K562 (cell line): Measurements from ENCODE around the gene SLC12A9. TPM values are rescaled to one million over a fixed set of nuclear protein-coding genes. Genes with fewer than 3 reads are reported as not detected.

Experiments used
- ATAC-seq: fragments of 200-7000 bp; cut with Tn5 transposase; 3 replicates; pipeline ENCODE4 v1.9.1; 2020; ENCODE audit warnings: moderate library complexity
- BruUV-seq: library from RNA; stranded (reverse); fragments of 400-500 nt; replicated peaks from 2 replicates; lab custom pipeline; 2021; lab: Mats Ljungman, UMichigan
- CTCF ChIA-PET: fragments of 300-600 bp; formaldehyde crosslinking; extraction: SDS; loops from one replicate; lab custom pipeline; 2021; ENCODE audit warnings: low intra/inter-chr PET ratio; lab: Yijun Ruan, JAX
- POLR2A ChIA-PET: fragments of 300-600, 350-650 bp; sonication (Branson Sonifier 250); formaldehyde crosslinking; extraction: SDS; loops from one replicate; lab custom pipeline; 2021; ENCODE audit warnings: antibody characterized with exemption, inconsistent platforms; lab: Yijun Ruan, JAX
- DNase-seq, 4 experiments: peaks; one replicate each; pipeline versions ENCODE4 v3.0.0 to v3.0.0-alpha.2; 2011 to 2018; ENCODE audit warnings: low spot score in 3 of 4, mixed read lengths in 3 of 4; ENCODE audit errors: extremely low read depth in 1 of 4
- FAIRE-seq: peaks from 2 replicates; lab custom pipeline; 2011; peaks lifted over from hg19 to GRCh38; lab: Jason Lieb, UNC
- H2AFZ ChIP-seq: 2 replicates; pipeline ENCODE4 v1.6.0; 2011; ENCODE audit warnings: low read depth, low read length, control low read depth, inconsistent platforms
- H3K27ac ChIP-seq: fragments of 200-600 bp; 3 replicates; pipeline ENCODE4 v1.8.0; 2011; ENCODE audit warnings: low read depth, mild to moderate bottlenecking, control low read depth, inconsistent platforms, low read length, moderate library complexity, mixed read lengths; ENCODE audit errors: extremely low read depth
- H3K27me3 ChIP-seq, 2 experiments: fragments of 300-600 bp in 1 of 2; 2 replicates in 1 of 2; 3 replicates in 1 of 2; pipeline versions ENCODE4 v1.6.0 to v1.8.0; 2011; ENCODE audit warnings: inconsistent platforms in 2 of 2, low read length in 2 of 2, mild to moderate bottlenecking in 1 of 2, mixed read lengths in 1 of 2, moderate library complexity in 1 of 2; ENCODE audit not compliant: control insufficient read depth in 2 of 2, insufficient read depth in 2 of 2
- H3K36me3 ChIP-seq: fragments of 300-600 bp; 3 replicates; pipeline ENCODE4 v1.8.0; 2011; ENCODE audit warnings: mild to moderate bottlenecking, low read length, inconsistent platforms; ENCODE audit not compliant: control insufficient read depth, insufficient read depth
- H3K4me1 ChIP-seq, 2 experiments: fragments of 200-600 bp in 1 of 2; replicated peaks in 1 of 2; 2 replicates in 1 of 2; 3 replicates in 1 of 2; pipeline versions ENCODE4 v1.5.1 to v1.8.0; 2011; ENCODE audit warnings: inconsistent platforms in 2 of 2, low read length in 2 of 2, mild to moderate bottlenecking in 1 of 2, mixed read lengths in 1 of 2, moderate library complexity in 1 of 2; ENCODE audit not compliant: control insufficient read depth in 2 of 2, insufficient read depth in 2 of 2
- H3K4me2 ChIP-seq: 2 replicates; pipeline ENCODE4 v1.6.1; 2011; ENCODE audit warnings: low read length, control low read depth, inconsistent platforms, mixed read lengths; ENCODE audit not compliant: insufficient read depth
- H3K4me3 ChIP-seq: fragments of 200-600 bp; sonication (generic), shearing (Covaris generic); 2 replicates; pipeline ENCODE4 v1.5.1; 2016; ENCODE audit warnings: control low read depth, inconsistent platforms
- H3K79me2 ChIP-seq: fragments of 200-600 bp; 3 replicates; pipeline ENCODE4 v1.8.0; 2011; ENCODE audit warnings: low read length, inconsistent platforms; ENCODE audit not compliant: control insufficient read depth, insufficient read depth
- H3K9ac ChIP-seq, 2 experiments: 2 replicates each; pipeline versions ENCODE4 v1.6.0 to v1.6.1; 2011; ENCODE audit warnings: low read depth in 2 of 2, low read length in 2 of 2, control low read depth in 1 of 2, inconsistent platforms in 1 of 2, mild to moderate bottlenecking in 1 of 2, mixed read lengths in 1 of 2; ENCODE audit not compliant: insufficient read depth in 1 of 2
- H3K9me1 ChIP-seq: one replicate; pipeline ENCODE4 v1.6.0; 2011; ENCODE audit warnings: inconsistent platforms, mild to moderate bottlenecking, low read length, moderate library complexity; ENCODE audit not compliant: control insufficient read depth, insufficient read depth
- H3K9me3 ChIP-seq: replicated peaks from 2 replicates; pipeline ENCODE4 v1.5.1; 2011; ENCODE audit warnings: low read depth, low read length, inconsistent platforms; ENCODE audit not compliant: control insufficient read depth, insufficient read depth
- H4K20me1 ChIP-seq: replicated peaks from 2 replicates; pipeline ENCODE4 v1.6.1; 2011; ENCODE audit warnings: low read length, inconsistent platforms, mixed read lengths; ENCODE audit not compliant: control insufficient read depth, insufficient read depth
- EGR1 ChIP-seq: fragments of 450-650 bp; conservative IDR thresholded peaks from 2 replicates; pipeline ENCODE4 v1.6.1; 2017; ENCODE audit warnings: mild to moderate bottlenecking
- MLLT1 ChIP-seq, 2 experiments: fragments of 450-650 bp; IDR thresholded peaks; 2 replicates each; pipeline ENCODE4 v1.6.1; 2016
- PCBP2 ChIP-seq: fragments of 200-400 bp; formaldehyde crosslinking; IDR thresholded peaks from 2 replicates; pipeline ENCODE4 v1.6.1; 2018; ENCODE audit warnings: low read length, low read depth, mild to moderate bottlenecking, moderate library complexity; ENCODE audit not compliant: poor library complexity, severe bottlenecking
- POLR2G ChIP-seq: fragments of 200-400 bp; formaldehyde crosslinking; IDR thresholded peaks from 2 replicates; pipeline ENCODE4 v1.6.1; 2017; ENCODE audit warnings: low read depth, mild to moderate bottlenecking, antibody characterized with exemption, low read length, moderate library complexity
- RBFOX2 ChIP-seq: fragments of 200-400 bp; formaldehyde crosslinking; IDR thresholded peaks from 2 replicates; pipeline ENCODE4 v1.6.1; 2017; ENCODE audit warnings: low read depth, mild to moderate bottlenecking, low read length, moderate library complexity
- TGIF2 ChIP-seq: sonication (generic); formaldehyde crosslinking; IDR thresholded peaks from 2 replicates; pipeline ENCODE4 v1.8.1; 2022; ENCODE audit warnings: mild to moderate bottlenecking, missing genetic modification reagents, moderate library complexity
- ZNF197 ChIP-seq: fragments of 200-800 bp; sonication (Bioruptor generic); IDR thresholded peaks from 2 replicates; pipeline ENCODE4 v1.6.1; 2016; ENCODE audit warnings: low read depth, missing genetic modification characterization, missing compliant biosample characterization
- ZNF445 ChIP-seq: fragments of 250-450 bp; sonication (Bioruptor Pico); IDR thresholded peaks from 2 replicates; pipeline ENCODE4 v1.4.0; 2020; ENCODE audit warnings: low read depth, mild to moderate bottlenecking, moderate library complexity
- WGBS: fragments of 100-300 bp; shearing (Covaris generic); methylation state at CpG from one replicate; pipeline ENCODE4 v1.1.6; 2016; ENCODE audit warnings: low coverage, mixed read lengths; ENCODE audit not compliant: insufficient coverage; ENCODE audit errors: missing lambda C conversion rate; 5-methylcytosine and 5-hydroxymethylcytosine counted together
- in situ Hi-C: fragments of 300-500 bp; cut with MboI; formaldehyde crosslinking; loops from 4 replicates; pipeline ENCODE4 v1.15.0; 2018; ENCODE audit warnings: inconsistent platforms, mixed read lengths
- intact Hi-C: fragments of 100-400 bp; cut with micrococcal nuclease; formaldehyde crosslinking; loops from 2 replicates; pipeline ENCODE4 v1.14.2; 2022
- polyA plus RNA-seq, 8 experiments: library from polyadenylated mRNA; depleted of rRNA in 4 of 8; stranded (reverse) in 5 of 8; unstranded in 3 of 8; fragments of >200 nt; fragmentation: Nextera tagmentation in 2 of 8; fragmentation: Illumina TruSeq in 1 of 8; extraction: Ambion mirVana in 2 of 8; extraction: Trizol in 1 of 8; gene quantifications; 2 replicates each; pipeline versions ENCODE4 v1.2.1 to v1.2.3, GENCODE V29; 2011 to 2014; ENCODE audit warnings: inconsistent platforms in 1 of 8, missing spikeins in 1 of 8
- total RNA-seq, 7 experiments: library from RNA; depleted of rRNA in 6 of 7; stranded (reverse); fragments of >200 nt in 6 of 7; fragmentation: Illumina TruSeq in 2 of 7; extraction: Trizol in 2 of 7; gene quantifications; 2 replicates each; pipeline versions ENCODE4 v1.2.1 to v1.2.3, GENCODE V29; 2011 to 2021; ENCODE audit warnings: low replicate concordance in 1 of 7
- TF ChIP-seq, protein P1 (sequence below): fragments of 250-450 bp; sonication (Bioruptor Pico); IDR thresholded peaks from 2 replicates; pipeline ENCODE4 v1.9.0; 2021; ENCODE audit warnings: mild to moderate bottlenecking
- TF ChIP-seq, protein P2 (sequence below): fragments of 250-450 bp; sonication (Bioruptor Pico); IDR thresholded peaks from 2 replicates; pipeline ENCODE4 v1.8.0; 2022; ENCODE audit warnings: moderate library complexity, mild to moderate bottlenecking, inconsistent platforms

The SLC12A9 gene
- total and polyA plus RNA-seq, 9 of the 15 experiments (the other 6 are each of a cell fraction or from before 2014, with no cell fraction given), result 0.06 to 20.2 (median 10.7) TPM

- no peak overlapping the region for H2AFZ ChIP-seq
- POLR2A ChIA-PET, result interaction anchor here (1.6 kb wide), 1 partner anchor 8 kb away, joined by 4 read pairs; the partner anchor contains the start of gene UFSP1
- WGBS, result 98% methylated on average over 7 of the region's 7 CpGs
- no peaks in the 10 kb centered on the region for H3K9me3 ChIP-seq
- peaks cover 99% of the 10 kb centered on the region for H3K36me3 ChIP-seq
- TF ChIP-seq ZNF445 (CRISPR knock-in tag) (no peak), TGIF2 (CRISPR knock-in tag) (no peak), RBFOX2 (0 out of 2 replicates have a peak, but pooled peaks have one; percentile 46)
- H3K4me3 ChIP-seq, result no peak overlapping the region
- in situ Hi-C loops, result no loop called here
- H3K9ac ChIP-seq, result peak overlapping the region in 1 of 2 experiments; percentile 46; a peak in 1 of 4 replicates
- CTCF ChIA-PET, result no interaction called here
- no peak overlapping the region for H3K4me2 ChIP-seq
- DNase-seq (no peak), ATAC-seq (no peak), FAIRE-seq (no peak)
- intact Hi-C loops, result no loop called here
- peaks cover 11 to 38% of the 10 kb centered on the region in 2 experiments; a peak in 4 of 5 replicates for H3K4me1 ChIP-seq
- H4K20me1 ChIP-seq, result peaks cover 16% of the 10 kb centered on the region; the same call in 1 of the 2 replicates
- H3K9me1 ChIP-seq, result peaks cover 4% of the 10 kb centered on the region
- peaks cover 67% of the 10 kb centered on the region for H3K79me2 ChIP-seq
- no peaks in the 10 kb centered on the region for H3K27me3 ChIP-seq
- no peak overlapping the region for H3K27ac ChIP-seq
- no TSS peak for BruUV-seq
Measured at GRCh38 chr7:100880645-100881044, 28.1 kb downstream of the SLC12A9 start.

- Histone ChIP-seq H3K9ac (peak overlapping the region in 1 of 2 experiments; percentile 59; a peak in 1 of 4 replicates), H3K4me3 (no peak overlapping the region), H3K36me3 (peaks cover 99% of the 10 kb centered on the region), H3K4me2 (no peak overlapping the region), H3K9me1 (peaks cover 4% of the 10 kb centered on the region), H3K79me2 (peaks cover 66% of the 10 kb centered on the region), H4K20me1 (peaks cover 18% of the 10 kb centered on the region; the same call in 1 of the 2 replicates), H3K27me3 (no peaks in the 10 kb centered on the region), H3K27ac (no peak overlapping the region), H3K4me1 (peaks cover 11 to 37% of the 10 kb centered on the region in 2 experiments; a peak in 4 of 5 replicates), H3K9me3 (no peaks in the 10 kb centered on the region), H2AFZ (no peak overlapping the region)
- ATAC-seq (no peak), FAIRE-seq (no peak), DNase-seq (no peak)
- ChIA-PET POLR2A (no interaction called here), CTCF (no interaction called here)
- intact Hi-C loops, result no loop called here
- TF ChIP-seq RBFOX2 (peak; percentile 12; the same call in 1 of the 2 replicates), MLLT1 (IDR thresholded peaks at IDR 0.05) (no peak), PCBP2 (no peak), POLR2G (0 out of 2 replicates have a peak, but pooled peaks have one; percentile 6), EGR1 (no peak), ZNF197 (CRISPR knock-in tag) (no peak)
- TF ChIP-seq, protein P1, sequence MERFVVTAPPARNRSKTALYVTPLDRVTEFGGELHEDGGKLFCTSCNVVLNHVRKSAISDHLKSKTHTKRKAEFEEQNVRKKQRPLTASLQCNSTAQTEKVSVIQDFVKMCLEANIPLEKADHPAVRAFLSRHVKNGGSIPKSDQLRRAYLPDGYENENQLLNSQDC (CRISPR knock-in tag), result no peak
- TF ChIP-seq, protein P2, sequence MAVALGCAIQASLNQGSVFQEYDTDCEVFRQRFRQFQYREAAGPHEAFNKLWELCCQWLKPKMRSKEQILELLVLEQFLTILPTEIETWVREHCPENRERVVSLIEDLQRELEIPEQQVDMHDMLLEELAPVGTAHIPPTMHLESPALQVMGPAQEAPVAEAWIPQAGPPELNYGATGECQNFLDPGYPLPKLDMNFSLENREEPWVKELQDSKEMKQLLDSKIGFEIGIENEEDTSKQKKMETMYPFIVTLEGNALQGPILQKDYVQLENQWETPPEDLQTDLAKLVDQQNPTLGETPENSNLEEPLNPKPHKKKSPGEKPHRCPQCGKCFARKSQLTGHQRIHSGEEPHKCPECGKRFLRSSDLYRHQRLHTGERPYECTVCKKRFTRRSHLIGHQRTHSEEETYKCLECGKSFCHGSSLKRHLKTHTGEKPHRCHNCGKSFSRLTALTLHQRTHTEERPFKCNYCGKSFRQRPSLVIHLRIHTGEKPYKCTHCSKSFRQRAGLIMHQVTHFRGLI (CRISPR knock-in tag), result no peak
- no TSS peak for BruUV-seq
- 98% methylated on average over 20 of the region's 20 CpGs for WGBS
- in situ Hi-C loops, result no loop called here
Measured at GRCh38 chr7:100881136-100881535, 28.6 kb downstream of the SLC12A9 start.
